Stimulated activated CD4-positive, alpha-beta T cell treated with anti-CD3 and anti-CD28 coated beads, Interleukin-4, amount 100 ng/mL, for 1 hour (primary cell): ENCODE measurements around the gene ASCC1.
"Not testable (repeated sequence)": the region's sequence is repeated elsewhere in the genome, so short reads cannot be mapped to it uniquely, and the experiment has no call there.

Experiments
- DNase-seq: peaks from one replicate; pipeline ENCODE4 v3.0.0-alpha.2; 2020

ASCC1 gene

DNA sequence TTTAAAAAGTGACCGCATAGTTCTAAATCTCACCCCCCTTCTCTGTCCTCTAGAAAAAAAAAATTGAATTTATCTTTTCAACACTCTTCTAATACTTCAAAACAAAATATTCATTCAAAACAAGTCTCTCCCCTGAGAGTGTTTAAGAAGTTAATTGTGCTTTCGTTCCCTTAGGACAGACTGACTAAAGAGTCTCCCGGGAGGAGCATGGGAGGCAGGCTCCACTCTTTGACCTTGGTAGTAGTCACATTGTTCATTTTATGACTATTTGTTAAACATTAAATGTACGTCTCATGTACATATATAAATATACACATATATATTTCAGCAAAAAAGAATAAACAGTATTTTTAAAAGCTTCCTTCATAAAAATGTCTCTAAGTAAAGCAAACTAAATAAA is 92.5 kb downstream of the ASCC1 start:
- no peak for DNase-seq

DNA sequence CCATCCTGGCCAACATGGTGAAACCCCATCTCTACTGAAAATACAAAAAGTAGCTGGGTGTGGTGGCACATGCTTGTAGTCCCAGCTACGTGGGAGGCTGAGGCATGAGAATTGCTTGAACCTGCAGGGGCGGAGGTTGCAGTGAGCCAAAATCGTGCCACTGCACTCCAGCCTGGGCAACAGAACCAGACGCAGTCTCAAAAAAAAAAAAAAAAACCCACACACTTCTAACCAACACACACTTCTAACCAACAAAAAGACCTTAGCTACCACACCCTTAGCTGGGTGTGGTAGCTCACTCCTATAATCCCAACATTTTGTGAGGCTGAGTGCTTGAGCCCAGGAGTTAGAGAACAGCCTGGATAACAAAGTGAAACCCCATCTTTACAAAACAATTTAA is 93.9 kb downstream of the ASCC1 start:
- DNase-seq: peak; percentile 13

DNA sequence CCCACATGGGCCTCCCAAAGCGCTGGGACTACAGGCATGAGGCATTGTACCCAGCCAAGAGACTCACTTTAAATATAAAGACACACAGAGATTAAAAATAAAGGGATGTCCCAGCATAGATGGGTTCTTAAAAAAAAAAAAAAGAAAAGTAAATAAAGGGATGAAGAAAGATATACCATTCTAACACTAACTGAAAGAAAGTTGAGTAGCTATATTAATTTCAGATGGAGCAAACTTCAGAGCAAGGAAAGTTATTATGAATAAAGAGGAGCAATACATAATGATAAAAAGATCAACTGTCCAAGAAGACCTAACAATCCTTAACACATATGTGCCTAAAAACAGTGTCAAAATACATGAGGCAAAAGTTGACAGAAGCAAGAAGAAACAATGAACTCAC is 94.7 kb downstream of the ASCC1 start:
- no peak for DNase-seq

DNA sequence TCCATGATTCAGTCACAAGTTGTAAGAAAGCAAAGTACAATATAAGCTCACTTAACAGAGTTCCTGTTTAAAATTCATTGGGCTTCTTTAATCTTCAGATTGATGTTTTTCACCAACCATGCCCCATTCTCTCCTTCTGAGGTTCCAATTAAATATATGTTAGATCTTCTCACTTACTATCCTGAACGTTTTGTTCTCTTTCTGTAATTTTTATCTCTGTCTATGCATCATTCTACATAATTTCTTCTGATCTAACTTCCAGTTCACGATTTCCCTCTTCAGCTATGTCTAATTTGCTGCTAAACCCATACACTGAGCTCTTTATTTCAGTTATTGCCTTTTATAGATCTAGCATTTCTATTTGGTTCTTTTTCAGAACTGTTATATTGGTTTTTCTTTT is 99.7 kb downstream of the ASCC1 start:
- DNase-seq: no peak

DNA sequence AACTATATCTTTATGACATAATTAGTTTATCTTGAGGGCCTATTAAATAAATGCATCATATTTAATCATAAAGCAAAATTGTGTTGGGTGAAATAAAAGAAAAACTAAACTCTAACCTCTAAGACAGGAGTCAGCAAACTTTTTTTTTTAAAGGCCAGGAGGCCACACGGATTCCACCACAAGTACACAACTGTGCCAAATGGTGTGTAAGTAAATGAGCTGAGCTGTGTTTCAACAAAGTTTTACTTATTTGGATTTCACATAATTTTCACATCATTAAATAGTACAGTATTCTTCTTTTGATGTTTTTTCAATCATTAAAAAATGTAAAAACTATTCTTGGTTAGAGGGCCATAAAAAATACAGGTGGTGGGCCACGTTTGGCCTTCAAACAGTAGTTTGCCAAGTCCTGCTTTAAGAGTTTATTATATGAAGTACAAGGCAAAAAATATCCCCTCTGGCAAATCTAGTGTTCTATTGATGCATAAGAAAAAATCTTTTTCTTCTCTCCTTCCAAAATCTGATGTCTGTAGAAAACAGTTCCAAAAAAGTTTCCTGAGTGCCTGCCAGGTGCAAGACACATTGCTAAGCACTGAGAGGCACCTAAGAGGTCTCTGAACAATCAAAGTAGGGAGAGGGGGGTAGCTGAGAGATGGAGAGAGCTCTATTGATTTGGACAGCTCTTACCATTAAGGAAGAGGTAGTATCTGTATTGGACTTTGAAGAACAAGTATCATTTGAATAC is 101.2 kb downstream of the ASCC1 start:
- no peak for DNase-seq

DNA sequence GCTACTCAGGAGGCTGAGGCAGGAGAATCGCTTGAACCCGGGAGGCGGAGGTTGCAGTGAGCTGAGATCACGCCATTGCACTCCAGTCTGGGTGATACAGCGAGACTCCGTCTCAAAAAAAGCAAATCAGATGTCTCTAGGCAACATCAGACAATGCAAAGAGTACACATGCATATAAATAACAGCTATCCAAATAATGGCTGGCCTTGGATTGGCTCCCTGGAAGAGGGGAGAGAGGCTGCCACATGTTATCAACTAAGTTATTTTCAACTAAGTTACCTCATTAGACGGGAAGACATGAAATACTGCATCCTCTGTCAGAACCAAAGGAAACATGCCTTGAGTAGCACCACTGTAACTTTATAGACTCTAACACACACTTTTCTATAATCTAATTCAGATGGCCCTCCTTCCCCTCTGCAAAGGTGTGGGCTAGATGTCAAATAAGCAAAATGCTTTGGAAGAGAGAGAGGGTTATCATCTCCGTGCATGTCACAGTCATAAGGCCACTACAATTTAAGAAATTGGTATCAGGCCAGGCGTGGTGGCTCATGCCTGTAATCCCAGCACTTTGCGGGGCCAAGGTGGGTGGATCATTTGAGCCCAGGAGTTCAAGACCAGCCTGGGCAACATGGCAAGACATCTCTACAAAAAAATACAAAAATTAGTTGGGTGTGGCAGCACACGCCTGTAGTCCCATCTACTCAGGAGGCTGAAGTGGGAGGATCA is 105.2 kb downstream of the ASCC1 start:
- DNase-seq: no peak

DNA sequence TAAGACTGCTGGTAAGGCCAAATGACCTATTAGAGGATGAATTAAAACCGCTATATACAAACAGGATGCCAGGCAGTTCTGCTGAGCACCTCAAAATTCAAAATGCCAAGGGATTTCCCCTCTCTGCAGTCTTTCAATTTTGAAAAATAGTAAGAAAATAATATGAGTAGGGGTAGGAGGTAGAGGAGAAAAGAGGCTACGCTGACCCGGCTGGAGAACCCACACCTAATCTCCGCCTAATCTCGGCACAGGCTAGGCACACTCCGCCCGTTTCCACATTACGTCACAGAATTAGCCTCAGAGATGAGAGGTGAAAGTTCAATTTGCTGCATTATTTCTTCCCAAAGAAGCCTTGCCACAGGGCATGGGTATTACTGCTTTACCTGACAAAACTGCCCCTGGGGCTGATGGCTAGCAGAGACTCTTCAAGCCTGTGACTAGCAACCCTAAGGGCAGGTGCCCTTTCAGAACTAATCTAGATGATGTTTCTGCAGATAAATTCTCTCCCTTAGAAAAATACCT is 106.4 kb downstream of the ASCC1 start:
- DNase-seq: no peak

DNA sequence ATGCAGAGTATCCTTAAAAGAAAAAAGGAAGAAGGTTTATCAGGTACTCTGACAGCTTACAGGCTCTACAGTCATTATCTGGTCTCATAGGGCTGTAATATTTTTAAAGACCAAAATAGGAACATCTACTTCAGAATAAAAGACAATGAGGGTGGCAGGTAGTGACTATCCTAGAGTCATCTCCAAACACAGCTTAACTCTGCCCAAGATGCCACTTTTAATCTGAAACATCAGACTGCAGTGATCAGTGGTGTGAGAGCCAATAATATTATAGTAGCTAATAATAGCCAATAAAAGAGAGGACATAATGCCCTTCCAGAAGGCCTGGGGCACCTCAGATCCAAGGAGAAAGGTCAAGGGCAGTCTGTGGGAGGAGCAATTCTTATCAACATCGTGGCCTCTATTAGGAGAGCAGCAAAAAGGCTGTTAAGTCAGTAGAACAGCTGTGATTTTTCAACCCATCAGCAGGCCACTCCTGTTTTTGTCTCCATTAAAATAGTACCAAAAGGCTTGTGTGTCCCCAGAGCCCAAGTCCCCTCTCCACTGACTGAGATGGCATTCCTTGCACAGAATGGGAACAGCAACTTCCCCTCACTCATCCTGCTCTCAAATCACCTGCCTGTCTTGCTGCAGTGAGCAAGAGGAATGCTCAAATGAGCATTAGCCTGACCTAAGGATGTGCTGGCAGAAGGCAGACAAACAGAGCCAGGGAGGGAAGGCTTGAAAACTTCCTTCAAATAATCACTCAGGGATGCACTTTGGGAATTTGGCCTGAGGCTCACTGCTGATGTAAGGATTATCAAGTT is 107.0 kb downstream of the ASCC1 start:
- DNase-seq: no peak

DNA sequence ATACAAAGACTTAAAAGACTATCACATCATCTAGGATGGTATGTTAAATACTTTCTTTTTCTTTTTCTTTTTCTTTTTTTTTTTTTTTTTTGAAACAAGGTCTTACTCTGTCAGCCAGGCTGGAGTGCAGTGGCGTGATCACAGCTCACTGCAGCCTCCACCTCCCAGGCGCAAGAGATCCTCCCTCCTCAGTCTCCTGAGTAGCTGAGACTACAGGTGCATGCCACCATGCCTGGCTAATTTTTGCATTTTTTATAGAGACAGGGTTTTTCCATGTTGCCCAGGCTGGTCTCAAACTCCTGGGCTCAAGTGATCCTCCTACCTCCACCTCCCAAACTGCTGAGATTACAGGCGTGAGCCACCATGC is 108.1 kb downstream of the ASCC1 start:
- DNase-seq: not testable (repeated sequence)

DNA sequence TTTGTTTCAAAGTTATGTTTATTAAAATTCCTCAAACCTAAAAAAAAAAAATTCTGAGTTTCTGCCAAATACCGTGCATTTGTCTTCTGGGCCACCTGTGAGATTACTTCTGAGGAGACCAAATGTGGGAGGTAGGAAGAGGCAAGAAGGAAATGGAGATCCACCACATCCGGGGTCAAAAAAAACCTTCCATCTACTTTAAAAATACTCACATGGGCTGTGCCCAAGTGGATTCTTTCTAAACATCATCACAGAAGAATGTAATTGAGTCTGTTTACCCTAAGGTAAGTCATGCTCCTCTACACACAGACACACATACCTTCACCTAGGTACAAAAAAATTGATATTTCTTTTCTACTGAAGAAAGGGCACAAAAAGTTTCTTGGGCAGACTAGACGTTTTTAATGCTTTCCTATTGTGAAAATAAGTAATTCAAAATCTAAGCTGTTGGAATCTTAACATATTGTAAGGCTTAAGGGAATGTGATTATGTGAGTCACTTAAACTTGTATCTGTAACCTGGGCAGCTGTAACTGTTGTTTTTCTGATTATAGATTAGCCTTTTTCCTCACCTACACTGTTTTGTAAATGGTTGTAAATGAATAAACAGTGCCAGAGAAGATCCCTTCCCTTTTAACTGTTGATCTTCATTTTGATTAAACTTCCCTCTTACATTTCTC is 108.6 kb downstream of the ASCC1 start:
- DNase-seq: no peak

DNA sequence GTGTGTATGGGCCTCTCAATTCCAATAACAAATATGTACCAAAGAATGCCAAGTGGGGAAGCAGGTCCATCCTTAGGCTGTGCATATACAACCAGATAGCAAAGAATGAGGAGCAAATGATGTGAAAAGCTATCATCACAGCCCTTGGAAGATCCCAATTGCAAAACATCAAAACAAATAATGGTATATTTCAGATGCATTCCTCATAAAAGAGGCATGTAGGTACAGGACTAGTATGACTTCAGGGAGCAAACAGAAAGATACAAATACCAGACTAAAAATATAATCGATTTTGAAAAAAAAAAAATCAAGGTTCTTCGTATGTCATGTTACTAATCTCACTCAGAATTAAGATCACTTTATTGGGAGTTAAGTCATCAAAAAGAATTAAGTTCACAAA is 109.2 kb downstream of the ASCC1 start:
- DNase-seq: no peak

DNA sequence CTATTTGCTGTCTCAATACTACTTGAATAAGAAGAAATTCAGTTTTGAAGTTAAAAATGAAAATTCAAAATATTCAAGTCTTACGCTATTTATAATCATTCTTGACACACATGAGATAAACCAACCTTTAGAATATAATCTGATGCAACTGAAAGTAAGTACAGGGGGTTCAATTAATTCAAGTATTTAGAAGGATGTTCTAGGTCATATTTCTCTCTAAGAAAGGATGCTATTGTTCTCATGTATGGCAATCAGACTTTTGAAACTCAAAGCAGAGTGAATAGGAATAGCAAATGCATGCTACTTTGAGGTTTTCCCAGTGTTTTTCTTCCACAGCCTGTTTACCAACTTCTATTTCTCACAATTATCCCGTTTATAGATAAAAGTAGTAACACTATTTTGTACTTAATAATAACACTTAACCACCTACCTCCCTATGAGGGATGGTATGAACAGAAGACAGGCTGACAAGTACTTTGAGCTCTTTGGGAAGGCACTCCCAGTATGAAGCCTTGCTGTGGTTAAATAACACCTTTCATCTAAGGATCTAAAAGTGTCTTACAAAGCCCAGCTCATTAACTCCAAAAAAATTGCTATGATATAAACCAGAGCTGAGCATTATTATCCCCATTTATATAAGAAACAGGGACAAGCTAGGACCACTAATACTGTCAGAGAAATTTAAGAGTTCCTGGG is 109.8 kb downstream of the ASCC1 start:
- DNase-seq: no peak

DNA sequence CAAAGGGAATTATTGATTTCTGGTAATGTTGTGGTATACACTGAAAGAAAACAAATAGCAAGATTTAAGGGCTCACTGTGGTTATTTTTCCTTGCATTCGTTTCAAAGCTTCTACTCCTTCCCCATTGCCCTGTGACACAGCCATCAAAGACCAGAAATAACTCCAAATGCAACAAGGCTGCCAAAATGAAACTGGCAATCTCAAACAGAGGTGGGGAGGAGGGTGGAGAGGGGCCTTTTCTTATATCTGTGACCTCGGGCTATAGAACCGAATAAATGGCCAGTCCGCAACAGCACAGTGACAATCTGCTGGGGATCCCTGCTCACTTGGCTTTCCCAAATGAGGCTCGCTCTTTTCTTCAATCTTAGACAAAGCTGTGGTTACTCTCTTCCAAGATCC is 110.4 kb downstream of the ASCC1 start:
- DNase-seq: no peak

DNA sequence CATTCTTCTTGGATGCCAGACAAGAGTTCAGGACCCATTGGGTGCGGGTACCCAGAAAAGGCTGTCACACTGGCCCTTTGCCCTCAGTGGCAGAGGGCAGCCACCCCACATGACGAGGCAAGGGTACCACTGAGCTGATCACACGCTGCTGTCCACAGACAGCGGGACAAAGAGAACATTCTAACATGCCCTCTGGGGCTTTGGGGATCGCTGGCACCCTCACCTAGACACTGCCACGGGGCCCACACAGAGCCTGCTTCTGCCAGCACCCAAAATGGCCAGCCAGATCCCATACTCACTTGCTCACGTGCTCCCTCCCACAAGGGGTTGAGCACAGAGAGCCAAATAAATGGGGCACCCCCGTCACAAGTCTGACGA is 111.0 kb downstream of the ASCC1 start:
- no peak for DNase-seq

DNA sequence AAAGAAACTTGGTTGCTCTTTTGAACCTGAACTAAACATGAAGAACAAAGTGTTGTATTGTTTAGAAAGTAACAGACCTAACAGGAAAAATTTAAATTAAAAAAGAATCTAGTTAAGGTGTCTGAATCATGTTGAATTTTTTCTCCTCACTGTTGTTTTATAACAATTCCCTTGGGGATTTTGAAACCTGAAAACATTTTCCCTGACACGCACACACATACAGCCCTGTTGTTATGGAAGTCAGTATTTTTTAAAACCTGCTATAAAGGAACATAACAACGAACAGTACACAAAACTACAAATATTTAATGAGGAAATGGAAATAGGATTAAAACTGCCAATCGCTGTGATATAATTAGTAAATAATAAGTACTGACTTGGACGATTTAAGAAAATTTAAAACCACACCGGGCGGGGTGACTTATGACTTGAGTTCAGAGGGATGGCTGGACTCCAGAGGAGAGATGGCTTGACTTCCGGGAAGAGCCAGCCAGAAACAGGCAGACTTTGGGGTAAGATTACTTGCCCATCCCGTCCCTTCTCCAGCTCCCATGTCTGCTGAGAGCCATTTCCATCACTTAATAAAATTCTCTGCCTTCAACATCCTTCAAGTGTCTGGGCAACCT is 111.5 kb downstream of the ASCC1 start:
- no peak for DNase-seq

DNA sequence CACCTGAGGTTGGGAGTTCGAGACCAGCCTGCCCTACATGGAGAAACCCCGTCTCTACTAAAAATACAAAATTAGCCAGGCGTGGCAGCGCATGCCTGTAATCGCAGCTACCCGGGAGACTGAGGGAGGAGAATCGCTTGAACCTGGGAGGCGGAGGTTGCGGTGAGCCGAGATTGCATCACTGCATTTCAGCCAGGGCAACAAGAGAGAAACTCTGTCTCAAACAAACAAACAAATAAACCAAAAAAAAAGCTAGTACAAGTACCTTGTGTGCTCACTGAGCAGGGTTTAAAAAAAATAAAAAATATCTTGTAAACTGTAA is 116.5 kb downstream of the ASCC1 start:
- DNase-seq: no peak

DNA sequence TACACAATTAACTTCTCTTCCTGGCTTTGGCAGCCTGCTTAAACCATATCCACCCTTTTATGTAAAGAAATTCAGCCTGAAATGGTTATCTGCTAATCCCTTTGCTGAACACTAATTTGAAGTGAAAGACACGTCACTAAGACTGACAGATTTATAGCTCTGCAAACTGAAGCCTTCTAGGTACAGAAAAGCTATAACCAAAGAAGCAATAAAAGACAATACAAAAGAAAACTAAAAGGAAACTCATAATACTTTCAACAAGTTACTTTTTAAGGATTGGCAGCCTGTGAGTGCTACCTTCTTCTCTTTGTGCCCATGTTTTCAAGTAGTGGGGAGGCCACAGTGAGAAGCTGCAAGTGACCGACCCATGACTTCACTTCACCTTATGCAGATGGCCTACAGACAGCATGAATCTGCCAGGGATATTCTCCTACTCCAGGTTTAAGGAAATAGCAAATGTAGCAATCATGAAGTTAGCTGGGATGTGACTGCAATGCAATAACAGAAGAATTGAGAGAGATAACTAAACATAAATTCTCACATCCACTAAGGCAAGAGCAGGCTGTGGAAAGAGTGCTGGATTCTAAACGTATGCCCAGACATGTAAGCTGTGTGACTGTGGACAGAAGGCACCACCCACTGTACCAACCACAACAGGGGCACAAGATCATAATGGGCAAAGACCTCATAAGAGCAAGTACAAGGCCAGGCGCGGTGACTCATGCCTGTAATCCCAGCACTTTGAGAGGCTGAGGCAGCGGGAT is 117.1 kb downstream of the ASCC1 start:
- DNase-seq: no peak

DNA sequence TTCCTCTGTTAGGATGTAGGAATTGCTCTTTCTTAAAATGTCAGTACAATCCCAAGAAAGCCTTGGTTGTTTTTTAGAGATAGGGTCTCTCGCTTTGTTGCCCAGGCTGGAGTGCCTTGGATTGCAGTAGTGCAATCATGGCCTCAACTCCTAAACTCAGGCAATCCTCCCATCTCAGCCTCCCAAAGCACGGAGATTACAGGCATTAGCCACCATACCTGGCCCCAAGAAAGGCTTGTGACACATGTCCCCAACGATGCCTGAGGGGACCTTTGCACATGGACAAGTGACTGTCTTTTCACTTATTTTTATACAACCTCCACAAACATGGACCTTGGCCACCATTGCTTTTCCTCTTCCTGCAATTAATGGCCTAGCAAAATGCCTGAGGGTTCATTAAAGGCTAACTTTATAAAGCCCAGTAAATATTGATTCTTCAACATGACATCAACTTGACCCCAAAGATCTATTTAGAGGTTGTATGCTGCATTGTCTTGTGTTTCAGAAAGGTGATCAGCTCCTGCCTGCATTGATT is 117.7 kb downstream of the ASCC1 start:
- DNase-seq: no peak

DNA sequence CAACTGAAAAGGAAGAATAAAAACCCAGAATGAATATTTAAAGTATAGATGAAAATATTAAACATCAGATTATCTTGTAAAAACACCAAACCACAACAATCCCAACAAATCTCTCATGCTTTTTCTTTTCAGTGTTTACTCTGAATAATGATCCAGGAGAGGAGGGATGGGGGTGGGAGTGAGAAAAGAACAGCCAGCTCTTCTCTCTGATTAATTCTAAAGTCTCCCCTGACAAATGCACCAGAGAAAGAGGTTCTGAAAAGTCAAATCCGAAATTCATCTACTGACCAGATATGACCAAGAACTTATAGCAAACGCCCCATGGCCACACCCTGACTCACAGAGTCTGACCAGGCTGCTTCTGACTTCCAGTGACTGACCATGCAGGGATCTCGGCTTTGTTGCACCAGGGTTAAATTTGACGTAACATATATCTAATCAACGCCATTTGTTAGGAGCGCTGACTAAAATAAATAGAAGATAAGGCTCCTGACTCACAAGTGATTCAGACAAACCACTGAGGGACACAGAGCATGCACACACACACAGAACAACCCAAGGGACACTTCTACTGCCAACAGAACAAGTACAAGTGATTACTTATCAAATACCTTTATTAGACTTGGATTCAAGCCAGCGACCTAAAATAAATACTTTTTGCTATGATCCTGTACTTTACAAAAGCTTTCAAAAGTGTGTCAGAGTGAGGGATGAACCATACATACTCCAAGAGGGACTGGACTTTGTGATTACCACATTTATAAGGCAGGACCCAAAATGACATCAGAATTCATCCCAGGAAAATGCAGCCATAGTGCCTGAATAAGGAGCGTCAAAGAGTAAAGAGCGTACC is 118.4 kb downstream of the ASCC1 start:
- no peak for DNase-seq
